ENCODE measurements around the gene COL4A1.

- TF ChIP-seq CTCF (IDR thresholded peaks at IDR 0.05) (no peak), POLR2A (IDR thresholded peaks at IDR 0.05) (no peak)
Observed at GRCh38 chr13:110194451-110194850, 112.5 kb downstream of the COL4A1 start.

All from upper lobe of left lung (tissue), 4 donors.